Sigmoid colon (tissue), 7 donors: ENCODE data around the gene GRIK1. TPM values are rescaled to one million over a fixed set of nuclear protein-coding genes. Genes with fewer than 3 reads are reported as not detected.

ENCODE experiments used
- DNase-seq: peaks from one replicate; pipeline ENCODE4 v3.0.0-alpha.2; 2019
- H3K27ac ChIP-seq, 4 donors: fragments of 200-600 bp; sonication (generic); one replicate each; pipeline ENCODE4 v1.5.1; 2016 to 2019; ENCODE audit warnings: mild to moderate bottlenecking in 1 of 4
- H3K27me3 ChIP-seq, 3 donors: fragments of 200-600 bp; sonication (generic); one replicate each; pipeline ENCODE4 v1.5.1; 2019; ENCODE audit warnings: mild to moderate bottlenecking in 1 of 3
- H3K36me3 ChIP-seq, 4 donors: fragments of 200-600 bp; sonication (generic); one replicate each; pipeline ENCODE4 v1.5.1; 2016 to 2019
- H3K4me1 ChIP-seq, 4 donors: fragments of 200-600 bp; sonication (generic); one replicate each; pipeline ENCODE4 v1.5.1; 2017 to 2019
- H3K4me3 ChIP-seq, 4 donors: fragments of 200-600 bp; sonication (generic); one replicate each; pipeline ENCODE4 v1.5.1; 2017 to 2019; ENCODE audit warnings: mild to moderate bottlenecking in 2 of 4, moderate library complexity in 1 of 4
- H3K9me3 ChIP-seq, 4 donors: fragments of 200-600 bp in 3 of 4; sonication (generic) in 3 of 4; one replicate each; pipeline versions ENCODE4 v1.5.1 to v1.6.1; 2013 to 2019
- EP300 ChIP-seq, 4 donors: sonication (generic); formaldehyde crosslinking; IDR thresholded peaks; one replicate each; pipeline ENCODE4 v1.6.1; 2017; ENCODE audit warnings: antibody characterized with exemption in 4 of 4
- POLR2A ChIP-seq, 2 donors: fragments of 450-650 bp; IDR thresholded peaks; one replicate each; pipeline ENCODE4 v1.6.1; 2016; ENCODE audit warnings: antibody characterized with exemption in 2 of 2, mild to moderate bottlenecking in 2 of 2, moderate library complexity in 2 of 2
- POLR2AphosphoS5 ChIP-seq, 4 donors: sonication (generic); formaldehyde crosslinking; IDR thresholded peaks; one replicate each; pipeline ENCODE4 v1.6.1; 2017; ENCODE audit warnings: antibody characterized with exemption in 4 of 4
- WGBS, 2 donors: extraction: QIAGEN DNeasy Blood & Tissue Kit; methylation state at CpG; one replicate each; pipeline ENCODE4 v1.1.7; 2013; 5-methylcytosine and 5-hydroxymethylcytosine counted together
- intact Hi-C: fragments of 100-400 bp; cut with DNase I; formaldehyde crosslinking; loops from one replicate; pipeline ENCODE4 v1.15.1; 2023
- polyA plus RNA-seq, 3 donors: library from polyadenylated mRNA; stranded (reverse); fragments of 200-250 nt; gene quantifications; one replicate each; pipeline ENCODE4 v1.2.3, GENCODE V29; 2013
- total RNA-seq, 4 donors: library from RNA; depleted of rRNA; stranded (reverse); fragments of >200 nt; gene quantifications; one replicate each; pipeline ENCODE4 v1.1.0, GENCODE V29; 2016
- TF ChIP-seq, protein P1 (sequence below), 4 experiments: fragments of 450-650 bp in 3 of 4; fragments of 200-600 bp in 1 of 4; IDR thresholded peaks; one replicate each; pipeline ENCODE4 v1.5.1; 2016 to 2019; ENCODE audit warnings: antibody characterized with exemption in 4 of 4, mild to moderate bottlenecking in 3 of 4, moderate library complexity in 2 of 4
- donor health status: healthy with polysubstance abuse.
- donor health status: Bipolar disorder and iron deficiency.
- donor health status: healthy.

The GRIK1 gene
- total and polyA plus RNA-seq, 7 donors = under 0.01 to 0.49 (median 0.13) TPM; not detected in 4

DNA sequence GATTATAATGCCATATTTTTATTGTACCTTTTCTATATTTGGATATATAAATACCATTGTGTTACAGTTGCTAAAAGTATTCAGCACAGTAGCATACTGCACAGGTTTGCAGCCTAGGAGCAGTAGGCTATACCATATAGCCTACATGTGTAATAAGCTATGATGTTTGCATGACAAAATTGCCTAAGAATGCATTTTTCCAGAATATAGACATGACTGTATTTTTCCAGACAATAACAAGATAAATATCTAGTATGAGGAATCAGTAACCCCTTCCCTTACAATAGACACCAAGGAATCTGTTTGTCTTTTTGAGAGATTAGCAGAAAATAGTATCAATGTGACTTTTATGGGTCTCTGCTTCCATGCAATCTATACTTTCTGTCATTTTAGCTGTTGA, 228.6 kb downstream of the GRIK1 start:
- Histone ChIP-seq H3K9me3 (no peaks in the 10 kb centered on the region), H3K4me1 (no peaks in the 10 kb centered on the region), H3K27me3 (no peaks in the 10 kb centered on the region), H3K36me3 (no peaks in the 10 kb centered on the region), H3K4me3 (no peak overlapping the region), H3K27ac (no peak overlapping the region)
- DNase-seq = no peak
- intact Hi-C loops = no loop called here
- TF ChIP-seq POLR2A (IDR thresholded peaks at IDR 0.05) = no peak
- TF ChIP-seq POLR2AphosphoS5 (IDR thresholded peaks at IDR 0.05) = no peak
- TF ChIP-seq, protein P1, sequence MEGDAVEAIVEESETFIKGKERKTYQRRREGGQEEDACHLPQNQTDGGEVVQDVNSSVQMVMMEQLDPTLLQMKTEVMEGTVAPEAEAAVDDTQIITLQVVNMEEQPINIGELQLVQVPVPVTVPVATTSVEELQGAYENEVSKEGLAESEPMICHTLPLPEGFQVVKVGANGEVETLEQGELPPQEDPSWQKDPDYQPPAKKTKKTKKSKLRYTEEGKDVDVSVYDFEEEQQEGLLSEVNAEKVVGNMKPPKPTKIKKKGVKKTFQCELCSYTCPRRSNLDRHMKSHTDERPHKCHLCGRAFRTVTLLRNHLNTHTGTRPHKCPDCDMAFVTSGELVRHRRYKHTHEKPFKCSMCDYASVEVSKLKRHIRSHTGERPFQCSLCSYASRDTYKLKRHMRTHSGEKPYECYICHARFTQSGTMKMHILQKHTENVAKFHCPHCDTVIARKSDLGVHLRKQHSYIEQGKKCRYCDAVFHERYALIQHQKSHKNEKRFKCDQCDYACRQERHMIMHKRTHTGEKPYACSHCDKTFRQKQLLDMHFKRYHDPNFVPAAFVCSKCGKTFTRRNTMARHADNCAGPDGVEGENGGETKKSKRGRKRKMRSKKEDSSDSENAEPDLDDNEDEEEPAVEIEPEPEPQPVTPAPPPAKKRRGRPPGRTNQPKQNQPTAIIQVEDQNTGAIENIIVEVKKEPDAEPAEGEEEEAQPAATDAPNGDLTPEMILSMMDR (IDR thresholded peaks at IDR 0.05) = no peak
- no peak for TF ChIP-seq EP300 (IDR thresholded peaks at IDR 0.05)

DNA sequence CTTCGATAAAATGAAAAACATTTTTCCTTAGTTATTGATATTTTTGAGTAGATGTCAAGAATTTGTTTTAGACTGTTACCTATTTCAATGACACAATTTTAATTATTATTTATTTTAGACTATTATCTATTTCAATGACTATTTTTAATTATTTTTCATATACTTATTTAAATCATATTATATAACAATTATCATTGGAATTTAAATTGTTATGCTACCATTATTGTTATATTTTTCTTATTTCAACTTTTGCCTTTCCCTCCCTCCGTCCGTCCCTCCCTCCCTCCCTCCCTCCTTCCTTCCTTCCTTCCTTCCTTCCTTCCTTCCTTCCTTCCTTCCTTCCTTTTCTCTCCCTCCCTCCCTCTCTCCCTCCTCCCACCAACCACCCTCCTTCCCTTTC, 229.3 kb downstream of the GRIK1 start:
- DNase-seq = no peak
- no peaks in the 10 kb centered on the region for H3K9me3 ChIP-seq
- H3K27me3 ChIP-seq = no peaks in the 10 kb centered on the region
- 83 to 94% methylated on average over 3 of the region's 3 CpGs for WGBS, 2 donors
- TF ChIP-seq POLR2AphosphoS5 (IDR thresholded peaks at IDR 0.05) (no peak), EP300 (IDR thresholded peaks at IDR 0.05) (no peak), POLR2A (IDR thresholded peaks at IDR 0.05) (no peak)
- TF ChIP-seq, protein P1 (IDR thresholded peaks at IDR 0.05) = no peak
- H3K4me1 ChIP-seq = no peaks in the 10 kb centered on the region
- no peaks in the 10 kb centered on the region for H3K36me3 ChIP-seq
- intact Hi-C loops = no loop called here
- H3K27ac ChIP-seq = no peak overlapping the region
- no peak overlapping the region for H3K4me3 ChIP-seq

DNA sequence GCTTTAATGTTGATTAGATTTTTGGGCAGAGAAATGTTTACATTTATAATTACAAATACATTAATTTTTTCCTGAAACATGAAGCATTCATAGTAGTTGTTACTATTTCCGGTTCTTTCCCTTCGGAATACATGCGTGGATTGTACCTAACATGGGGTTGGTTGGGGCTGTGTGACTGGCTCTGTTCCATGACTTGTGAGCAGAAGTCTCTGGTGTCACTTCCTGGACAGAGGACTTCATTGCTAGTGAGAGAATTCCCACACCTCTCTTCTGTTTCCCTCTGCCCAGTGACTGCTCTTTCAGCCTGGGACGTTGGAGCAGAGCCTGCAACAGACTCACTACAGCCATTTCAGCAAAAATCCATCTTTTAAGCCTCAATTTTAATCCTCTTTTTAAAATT, 231.4 kb downstream of the GRIK1 start:
- Histone ChIP-seq H3K36me3 (no peaks in the 10 kb centered on the region), H3K4me1 (no peaks in the 10 kb centered on the region), H3K27me3 (no peaks in the 10 kb centered on the region), H3K9me3 (no peaks in the 10 kb centered on the region), H3K27ac (no peak overlapping the region), H3K4me3 (no peak overlapping the region)
- WGBS, 2 donors = 74 to 88% methylated on average over 4 of the region's 4 CpGs
- intact Hi-C loops = no loop called here
- TF ChIP-seq POLR2AphosphoS5 (IDR thresholded peaks at IDR 0.05) = no peak
- TF ChIP-seq, protein P1 (IDR thresholded peaks at IDR 0.05) = no peak
- TF ChIP-seq EP300 (IDR thresholded peaks at IDR 0.05) = no peak
- no peak for TF ChIP-seq POLR2A (IDR thresholded peaks at IDR 0.05)
- no peak for DNase-seq

DNA sequence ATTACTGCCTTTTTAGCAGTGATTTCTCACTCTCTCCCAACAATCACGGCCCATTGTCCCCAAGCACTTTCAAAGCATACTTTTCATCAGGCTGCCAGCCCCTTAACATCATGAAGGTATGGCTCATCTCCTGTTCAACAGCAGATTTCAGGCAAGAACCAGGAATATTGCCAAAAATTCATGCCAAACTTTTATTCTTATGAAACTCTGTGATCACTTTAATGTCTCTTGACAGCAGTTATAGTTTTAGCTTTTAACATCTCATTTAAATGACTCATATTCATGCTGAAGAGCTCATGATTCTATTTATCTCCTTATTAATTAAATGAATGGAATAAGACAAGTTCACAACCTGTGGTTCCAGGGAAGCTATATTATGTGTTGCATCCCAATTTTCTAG, 235.1 kb downstream of the GRIK1 start:
- peaks cover 0 to 3% (median 0%) of the 10 kb centered on the region in 4 donors for H3K9me3 ChIP-seq
- TF ChIP-seq POLR2AphosphoS5 (IDR thresholded peaks at IDR 0.05) (no peak), POLR2A (IDR thresholded peaks at IDR 0.05) (no peak), EP300 (IDR thresholded peaks at IDR 0.05) (no peak)
- TF ChIP-seq, protein P1 (IDR thresholded peaks at IDR 0.05) = no peak
- 71 to 89% methylated on average over 1 of the region's 1 CpG for WGBS, 2 donors

DNA sequence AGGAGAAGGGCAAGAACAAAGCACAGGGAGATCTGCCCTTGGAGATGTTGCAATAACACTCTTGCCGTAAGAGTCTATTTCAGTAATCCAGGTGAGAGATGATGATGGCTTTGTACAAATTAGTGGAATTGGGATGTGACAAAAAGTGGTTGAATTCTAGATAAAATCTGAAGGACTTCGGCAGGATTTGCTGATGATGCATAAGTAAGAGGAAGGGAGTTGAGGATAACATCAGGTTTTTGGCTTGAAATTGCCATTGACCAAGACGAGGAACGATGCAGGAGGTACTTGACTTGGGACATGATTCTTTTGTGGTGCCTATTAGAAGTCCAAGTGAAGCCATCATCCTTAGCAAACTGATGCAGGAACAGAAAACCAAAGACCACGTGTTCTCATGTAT, 238.1 kb downstream of the GRIK1 start:
- Histone ChIP-seq H3K36me3 (no peaks in the 10 kb centered on the region), H3K9me3 (peaks cover 0 to 3% (median 0%) of the 10 kb centered on the region in 4 donors), H3K4me1 (no peaks in the 10 kb centered on the region), H3K4me3 (no peak overlapping the region), H3K27ac (no peak overlapping the region), H3K27me3 (no peaks in the 10 kb centered on the region)
- no peak for DNase-seq
- 88 to 89% methylated on average over 5 of the region's 5 CpGs for WGBS, 2 donors
- intact Hi-C loops = no loop called here
- TF ChIP-seq, protein P1 (IDR thresholded peaks at IDR 0.05) = no peak
- TF ChIP-seq EP300 (IDR thresholded peaks at IDR 0.05) (no peak), POLR2A (IDR thresholded peaks at IDR 0.05) (no peak), POLR2AphosphoS5 (IDR thresholded peaks at IDR 0.05) (no peak)

More for the DNA sequence above, 235.1 kb downstream of the GRIK1 start:
- intact Hi-C loops = no loop called here
- no peak for DNase-seq
- H3K27me3 ChIP-seq = no peaks in the 10 kb centered on the region
- H3K36me3 ChIP-seq = no peaks in the 10 kb centered on the region
- H3K27ac ChIP-seq = no peak overlapping the region
- H3K4me3 ChIP-seq = no peak overlapping the region
- no peaks in the 10 kb centered on the region for H3K4me1 ChIP-seq
